Heart right ventricle (tissue), 16 donors: ENCODE measurements around the gene UTP3. TPM values are rescaled to one million over a fixed set of nuclear protein-coding genes. Genes with fewer than 3 reads are reported as not detected.
A peak's percentile ranks its signal among the peaks of the same experiment; 100 is the strongest.

ENCODE experiments used
- ATAC-seq, 8 donors: fragments of 200-7000 bp; cut with Tn5 transposase; one replicate each; pipeline ENCODE4 v1.9.1; 2020; ENCODE audit warnings: mild to moderate bottlenecking in 8 of 8, moderate library complexity in 8 of 8, moderate number of reproducible peaks in 1 of 8
- DNase-seq, 2 donors: peaks; one replicate each; pipeline ENCODE4 v3.0.0-alpha.2; 2020
- H3K27ac ChIP-seq, 10 donors: fragments of 200-600 bp; sonication (generic) in 2 of 10; one replicate each; pipeline versions ENCODE4 v1.5.0 to v1.8.0; 2020 to 2022; ENCODE audit warnings: mild to moderate bottlenecking in 3 of 10
- H3K27me3 ChIP-seq, 7 donors: fragments of 200-600 bp; one replicate each; pipeline ENCODE4 v1.8.0; 2021 to 2022; ENCODE audit warnings: mild to moderate bottlenecking in 2 of 7
- H3K36me3 ChIP-seq, 9 donors: fragments of 200-600 bp; sonication (generic) in 1 of 9; one replicate each; pipeline versions ENCODE4 v1.5.0 to v1.8.0; 2020 to 2022; ENCODE audit warnings: mild to moderate bottlenecking in 2 of 9
- H3K4me1 ChIP-seq, 9 donors: fragments of 200-600 bp; sonication (generic) in 1 of 9; one replicate each; pipeline versions ENCODE4 v1.5.0 to v1.8.0; 2020 to 2022; ENCODE audit warnings: mild to moderate bottlenecking in 4 of 9
- H3K4me3 ChIP-seq, 10 donors: fragments of 200-600 bp; sonication (generic) in 2 of 10; one replicate each; pipeline versions ENCODE4 v1.5.0 to v1.8.0; 2020 to 2022; ENCODE audit warnings: mild to moderate bottlenecking in 7 of 10, moderate library complexity in 2 of 10
- H3K9me3 ChIP-seq, 11 donors: fragments of 200-600 bp in 10 of 11; sonication (generic) in 2 of 11; one replicate each; pipeline versions ENCODE4 v1.5.0 to v1.8.0; 2013 to 2022; ENCODE audit warnings: mild to moderate bottlenecking in 2 of 11, control low read depth in 1 of 11, moderate library complexity in 1 of 11
- CTCF ChIP-seq, 9 donors: fragments of 200-600 bp; sonication (generic) in 2 of 9; IDR thresholded peaks; one replicate each; pipeline versions ENCODE4 v1.5.0 to v1.8.0; 2021 to 2022; ENCODE audit warnings: antibody characterized with exemption in 9 of 9, mild to moderate bottlenecking in 5 of 9, moderate library complexity in 1 of 9
- WGBS, 2 donors: extraction: QIAGEN DNeasy Blood & Tissue Kit; methylation state at CpG; one replicate each; pipeline ENCODE4 v1.1.7; 2013; ENCODE audit warnings: inconsistent platforms in 1 of 2; 5-methylcytosine and 5-hydroxymethylcytosine counted together
- intact Hi-C, 10 donors: fragments of 100-400 bp; cut with DNase I; formaldehyde crosslinking; loops; one replicate each; pipeline versions ENCODE4 v1.11.1 to v1.14.2; 2022
- polyA plus RNA-seq, 2 donors: library from polyadenylated mRNA; stranded (reverse); fragments of 200-250 nt; gene quantifications; one replicate each; pipeline ENCODE4 v1.2.3, GENCODE V29; 2013
- total RNA-seq, 10 donors: library from RNA; stranded (reverse); fragmentation: NEBNext Ultra II Directional in 3 of 10; extraction: Animal tissue kit (Norgen Biotek cat#: 25700) in 3 of 10; gene quantifications; one replicate each; pipeline versions ENCODE4 v1.2.1 to v1.2.4, GENCODE V29; 2021 to 2023
- donor health status: Arrhythmogenic right ventricular cardiomyopathy.
- donor health status: ischemic (EF 13 %, LVEDD 7.1; RV severe dilation, severe dysfunction).
- donor health status: healthy with polysubstance abuse.
- donor health status: DM: no; HTN: yes; CAD: no.
- donor health status: DM: no; HTN: no; CAD: no.
- donor health status: ischemic (EF 25% LVEDD 6.9; RV normal size, moderate dysfunction).
- donor health status: ischemic (EF 25% LVEDD 5.7; RV mildly dilated, moderate dysfunction).
- donor health status: healthy.
- donor health status: DM: yes; HTN: yes; CAD: no.
- donor health status: Ischemic cardiomyopathy.
- donor health status: ischemic (EF 35%, LVEDD 5.7; RV mildly dilated, moderate dysfunction).
- donor health status: nonischemic (EF 11% LVEDD 7.7; RV severe dilation, severe dysfunction).
- donor health status: DM: yes; HTN: yes; CAD: no.
- donor health status: PGD.
- donor health status: ischemic (EF 29% LVEDD 5.4; RV normal size, mild dysfunction).
- donor health status: nonischemic (EF 23%, LVEDD 6.1; RV moderate dilation, normal function).

The UTP3 gene
- total and polyA plus RNA-seq, 12 donors, result 12.9 to 20.4 (median 17.4) TPM

- Histone ChIP-seq H3K4me3 (no peak within 1 kb of the TSS), H3K36me3 (no peaks in the 10 kb centered on the region), H3K27me3 (no peaks in the 10 kb centered on the region), H3K9me3 (no peaks in the 10 kb centered on the region), H3K4me1 (no peaks in the 10 kb centered on the region), H3K27ac (no peak within 1 kb of the TSS)
- intact Hi-C loops, result no loop called here
- TF ChIP-seq CTCF (IDR thresholded peaks at IDR 0.05), result no peak
- DNase-seq (no peak), ATAC-seq (no peak)
- 82% methylated on average over 1 of the region's 1 CpG for WGBS, 2 donors
Observed at GRCh38 chr4:70666369-70666768, 22.0 kb upstream of the UTP3 start, which contains the start of gene JCHAIN. TSS of gene JCHAIN (minus strand) at chr4:70666508. CDS start at chr4:70666490, 18 bp downstream.

DNA sequence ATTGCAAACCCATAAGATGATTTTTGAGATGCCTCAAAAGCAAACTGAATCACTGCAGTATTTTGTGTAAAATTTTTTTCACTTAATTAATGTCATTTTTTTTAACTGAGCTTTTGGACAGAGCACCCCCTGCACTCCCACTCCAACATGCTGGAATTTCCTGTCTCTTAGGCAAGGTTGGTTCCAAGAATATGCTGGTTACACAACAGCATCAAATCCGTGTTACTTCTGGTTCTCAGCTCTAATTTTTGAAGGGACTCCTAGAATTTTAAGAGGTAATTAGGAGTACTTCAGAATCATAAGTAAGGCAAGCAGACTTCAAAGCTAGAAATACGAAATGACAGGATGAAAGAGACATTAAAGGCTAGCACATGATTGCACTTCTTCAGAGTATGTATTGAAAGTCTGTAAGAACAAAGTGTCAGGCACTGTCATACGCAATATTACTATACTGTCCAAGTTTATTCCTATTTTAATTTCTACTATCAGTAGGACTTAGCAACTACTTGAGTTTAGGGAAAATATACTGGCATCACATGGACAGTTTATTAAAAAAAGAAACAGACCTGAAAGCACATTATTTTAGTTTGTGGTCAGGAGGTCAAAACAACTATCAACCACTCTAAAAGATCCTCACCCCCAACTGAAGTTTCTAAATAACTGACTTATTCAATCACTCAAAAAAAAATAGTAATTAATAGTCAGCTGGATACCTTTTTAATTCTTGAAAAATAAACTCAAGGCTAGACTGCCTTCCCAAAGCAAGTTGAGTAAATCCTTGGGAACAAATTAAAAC lies 20.4 kb upstream of the UTP3 start:
- no peak for DNase-seq
- intact Hi-C loops, result no loop called here
- peak in 2 of 8 donors; percentile 52 to 78 for ATAC-seq
- no peaks in the 10 kb centered on the region for H3K9me3 ChIP-seq
- no peak for TF ChIP-seq CTCF (IDR thresholded peaks at IDR 0.05)
- no peaks in the 10 kb centered on the region for H3K4me1 ChIP-seq
- peak overlapping the region in 3 of 10 donors; percentile 15 to 44 (median 16) for H3K27ac ChIP-seq
- no peaks in the 10 kb centered on the region for H3K36me3 ChIP-seq
- 45 to 50% methylated on average over 3 of the region's 3 CpGs for WGBS, 2 donors
- H3K27me3 ChIP-seq, result no peaks in the 10 kb centered on the region
- H3K4me3 ChIP-seq, result no peak overlapping the region

GRCh38 chr4:70670332-70671014 lies 17.9 kb upstream of the UTP3 start:
- no peak overlapping the region for H3K27ac ChIP-seq
- ATAC-seq, result no peak
- no peak for DNase-seq
- H3K27me3 ChIP-seq, result no peaks in the 10 kb centered on the region
- intact Hi-C loops, result no loop called here
- no peaks in the 10 kb centered on the region for H3K9me3 ChIP-seq
- H3K36me3 ChIP-seq, result no peaks in the 10 kb centered on the region
- WGBS, 2 donors, result 77 to 80% methylated on average over 5 of the region's 5 CpGs
- H3K4me1 ChIP-seq, result no peaks in the 10 kb centered on the region
- H3K4me3 ChIP-seq, result no peak overlapping the region
- no peak for TF ChIP-seq CTCF (IDR thresholded peaks at IDR 0.05)

DNA sequence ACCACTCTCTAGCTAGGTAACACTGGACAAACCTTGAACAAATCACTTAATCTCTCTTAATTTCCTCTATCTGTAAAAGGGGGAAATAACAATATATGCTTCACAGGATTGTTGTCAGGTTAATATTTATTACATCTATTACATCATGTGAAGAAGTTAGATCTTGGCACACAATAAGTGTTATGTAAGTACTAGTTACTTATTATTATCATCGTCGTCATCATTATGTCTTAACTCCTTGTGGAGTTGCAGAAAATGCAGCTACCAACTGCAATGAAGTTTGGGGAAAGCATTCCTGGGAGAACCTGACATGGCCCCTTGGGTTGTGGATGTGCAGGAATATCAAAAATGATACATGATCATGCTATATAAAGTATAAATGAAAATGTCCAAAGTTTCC lies 17.2 kb upstream of the UTP3 start:
- intact Hi-C loops, result no loop called here
- WGBS, 2 donors, result 71 to 77% methylated on average over 2 of the region's 2 CpGs
- no peak for ATAC-seq
- Histone ChIP-seq H3K27me3 (no peaks in the 10 kb centered on the region), H3K9me3 (no peaks in the 10 kb centered on the region), H3K36me3 (no peaks in the 10 kb centered on the region), H3K27ac (no peak overlapping the region), H3K4me3 (no peak overlapping the region), H3K4me1 (no peaks in the 10 kb centered on the region)
- DNase-seq, result no peak
- no peak for TF ChIP-seq CTCF (IDR thresholded peaks at IDR 0.05)
